Adrenal gland (tissue), 5 donors: Measurements from ENCODE around the gene RTTN.

Source experiments
- CTCF ChIP-seq, 6 experiments: fragments of 450-650 bp in 4 of 6; fragments of 200-600 bp in 2 of 6; sonication (generic) in 1 of 6; IDR thresholded peaks; 1 replicate in 5 of 6; 2 replicates in 1 of 6; pipeline versions ENCODE4 v1.5.1 to v1.8.0; 2016 to 2021; ENCODE audit warnings: antibody characterized with exemption in 6 of 6, mild to moderate bottlenecking in 2 of 6, moderate library complexity in 1 of 6
- POLR2A ChIP-seq, 2 donors: fragments of 450-650 bp; IDR thresholded peaks; one replicate each; pipeline ENCODE4 v1.6.1; 2017; ENCODE audit warnings: antibody characterized with exemption in 2 of 2, mild to moderate bottlenecking in 2 of 2, moderate library complexity in 1 of 2
- donor health status: DM: no; HTN: no; CAD: no.

GRCh38 chr18:69968039-69968438, 237.4 kb downstream of the RTTN start:
- TF ChIP-seq POLR2A (IDR thresholded peaks at IDR 0.05) = no peak
- TF ChIP-seq CTCF (IDR thresholded peaks at IDR 0.05) = no peak
